Thymus (tissue), 14 donors: ENCODE data around the gene PLEKHG7. TPM values are rescaled to one million over a fixed set of nuclear protein-coding genes. Genes with fewer than 3 reads are reported as not detected.
A peak's percentile ranks its signal among the peaks of the same experiment; 100 is the strongest.
"Not testable (repeated sequence)": the region's sequence is repeated elsewhere in the genome, so short reads cannot be mapped to it uniquely, and the experiment has no call there.

Experiments
- DNase-seq, 9 donors: peaks; one replicate each; pipeline ENCODE4 v3.0.0-alpha.2; 2013; ENCODE audit warnings: low spot score in 9 of 9, low read depth in 6 of 9, missing footprints in 1 of 9
- H3K27ac ChIP-seq, 2 donors: one replicate each; pipeline ENCODE4 v1.5.1; 2013; ENCODE audit warnings: control low read depth in 1 of 2, low read depth in 1 of 2, low read length in 1 of 2, mild to moderate bottlenecking in 1 of 2, moderate library complexity in 1 of 2
- H3K27me3 ChIP-seq, 2 donors: one replicate each; pipeline ENCODE4 v1.5.1; 2013; ENCODE audit warnings: low read length in 1 of 2; ENCODE audit not compliant: control insufficient read depth in 2 of 2, insufficient read depth in 1 of 2
- H3K36me3 ChIP-seq, 2 donors: one replicate each; pipeline ENCODE4 v1.5.1; 2013; ENCODE audit warnings: low read length in 1 of 2, mild to moderate bottlenecking in 1 of 2, moderate library complexity in 1 of 2; ENCODE audit not compliant: control insufficient read depth in 2 of 2, insufficient read depth in 2 of 2
- H3K4me1 ChIP-seq, 2 donors: one replicate each; pipeline ENCODE4 v1.5.1; 2013; ENCODE audit warnings: low read length in 2 of 2; ENCODE audit not compliant: control insufficient read depth in 2 of 2, insufficient read depth in 2 of 2
- H3K4me3 ChIP-seq, 2 donors: one replicate each; pipeline ENCODE4 v1.5.1; 2013; ENCODE audit warnings: low read length in 2 of 2, control low read depth in 1 of 2, mild to moderate bottlenecking in 1 of 2
- H3K9me3 ChIP-seq, 2 donors: one replicate each; pipeline ENCODE4 v1.5.1; 2013; ENCODE audit warnings: low read length in 1 of 2, mild to moderate bottlenecking in 1 of 2; ENCODE audit not compliant: control insufficient read depth in 2 of 2, insufficient read depth in 1 of 2
- WGBS: extraction: QIAGEN DNeasy Blood & Tissue Kit; methylation state at CpG from one replicate; pipeline ENCODE4 v1.1.7; 2013; 5-methylcytosine and 5-hydroxymethylcytosine counted together
- long read RNA-seq, 10 donors: transcript quantifications; one replicate each; lab custom pipeline, GENCODE V29; 2026
- polyA plus RNA-seq: library from polyadenylated mRNA; stranded (reverse); fragments of 200-250 nt; gene quantifications from one replicate; pipeline ENCODE4 v1.2.3, GENCODE V29; 2013
- total RNA-seq: library from RNA; stranded (reverse); fragments of 120-200 nt; gene quantifications from one replicate; pipeline ENCODE4 v1.2.4, GENCODE V29; 2013
- donor health status: healthy.

PLEKHG7 gene, protein sequence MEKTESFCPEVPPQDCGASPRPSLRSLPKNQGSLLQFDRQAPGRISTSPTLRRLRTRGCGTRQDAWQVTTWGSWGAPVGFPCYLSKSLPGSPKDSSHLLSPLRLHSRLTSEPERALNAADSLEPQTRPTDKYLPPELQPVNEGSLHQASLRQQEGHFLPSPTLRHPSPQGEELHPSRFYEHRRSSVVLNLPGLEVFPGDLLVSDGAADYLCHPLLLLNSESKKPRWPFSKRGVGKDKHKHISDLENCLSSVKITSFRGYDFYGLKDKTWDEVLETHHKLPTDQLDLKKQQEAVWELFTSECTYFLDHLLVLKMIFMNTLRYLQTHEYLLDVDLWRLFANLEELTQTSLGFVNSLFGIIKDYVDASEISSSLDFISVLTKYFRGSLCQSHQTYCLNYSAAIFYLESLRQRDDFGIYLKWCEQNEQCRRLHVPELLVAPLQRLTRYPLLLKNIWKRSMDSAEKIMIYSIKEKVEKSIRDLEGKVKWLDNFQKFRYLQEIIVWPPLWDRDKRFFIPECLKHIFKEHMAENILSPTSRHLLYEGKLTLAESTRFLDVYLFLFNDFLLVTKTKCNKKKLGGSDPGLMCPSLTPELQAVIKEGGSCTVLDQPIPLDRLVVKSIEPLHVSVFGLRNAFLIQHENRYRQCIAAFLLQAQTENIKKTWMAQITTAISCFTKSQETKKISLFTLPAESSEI
- total RNA-seq, result 0.14 TPM
- 0.73 TPM for polyA plus RNA-seq
- long read RNA-seq, donor 1, result 0 reads
- long read RNA-seq, donor 2, result 0 reads
- long read RNA-seq, donor 3, result 0 reads
- long read RNA-seq, donor 4, result 0 reads
- long read RNA-seq, donor 5, result 0 reads
- long read RNA-seq, donor 6, result 0 reads
- long read RNA-seq, donor 7, result 0 reads
- long read RNA-seq, donor 8, result 0 reads
- long read RNA-seq, donor 9, result 0 reads
- long read RNA-seq, donor 10, result 0 reads

DNA sequence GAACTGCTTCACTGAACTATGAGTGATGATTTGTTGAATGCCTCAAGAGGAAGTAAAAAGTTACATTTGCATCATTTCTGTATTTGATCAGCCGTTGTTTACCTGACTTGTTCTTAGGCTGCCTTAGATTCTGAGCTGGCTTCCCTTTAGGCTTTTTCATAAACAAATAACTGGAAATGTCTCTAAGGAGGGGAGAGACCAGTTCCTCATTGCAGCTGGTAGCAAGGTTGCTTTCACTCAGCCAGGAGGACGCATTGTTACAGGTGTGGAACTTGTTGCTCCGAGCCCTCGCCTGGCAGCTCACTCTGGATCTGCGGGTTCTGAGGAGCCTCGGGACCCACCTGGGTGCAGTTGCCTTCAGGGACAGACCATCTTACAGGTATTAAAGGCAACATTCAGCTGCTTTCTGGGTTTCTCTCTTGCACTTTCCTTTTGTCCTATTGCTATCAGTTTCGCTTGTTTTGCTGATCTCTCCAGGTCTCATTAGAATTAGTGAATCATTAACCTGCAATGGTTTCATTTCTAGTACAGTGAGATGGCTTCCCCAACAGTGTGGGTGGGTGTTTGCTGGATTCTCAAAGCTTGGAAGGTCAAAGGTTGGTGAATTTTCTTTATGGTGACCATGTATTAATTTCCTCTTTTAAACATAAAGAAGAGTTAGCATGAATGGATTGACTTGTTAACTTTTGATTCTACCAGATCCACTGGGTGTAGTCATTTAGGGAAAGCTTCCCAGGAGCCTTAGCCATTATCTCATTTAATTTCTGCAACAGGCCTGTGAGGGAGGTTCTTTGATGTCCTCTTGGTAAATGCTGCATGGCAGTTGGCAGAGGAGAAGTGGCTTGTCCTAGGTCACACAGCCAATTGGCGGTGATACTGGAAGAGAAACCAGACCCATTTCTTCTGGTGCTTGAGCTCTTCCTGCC is at the start of gene PLEKHG7:
Gene PLEKHG7, plus strand, starts transcription at position 236 of the 926 bp plus-strand sequence. CDS start 3,643 bp downstream, outside the sequence.
- peaks cover 0 to 1% of the 10 kb centered on the region in 2 donors for H3K9me3 ChIP-seq
- H3K4me3 ChIP-seq, result no peak within 1 kb of the TSS
- peak in 1 of 9 donors; percentile 10 for DNase-seq
- 87% methylated on average over 8 of the region's 8 CpGs for WGBS
- no peaks in the 10 kb centered on the region for H3K4me1 ChIP-seq
- no peak within 1 kb of the TSS for H3K27ac ChIP-seq
- H3K27me3 ChIP-seq, result no peaks in the 10 kb centered on the region
- no peaks in the 10 kb centered on the region for H3K36me3 ChIP-seq

DNA sequence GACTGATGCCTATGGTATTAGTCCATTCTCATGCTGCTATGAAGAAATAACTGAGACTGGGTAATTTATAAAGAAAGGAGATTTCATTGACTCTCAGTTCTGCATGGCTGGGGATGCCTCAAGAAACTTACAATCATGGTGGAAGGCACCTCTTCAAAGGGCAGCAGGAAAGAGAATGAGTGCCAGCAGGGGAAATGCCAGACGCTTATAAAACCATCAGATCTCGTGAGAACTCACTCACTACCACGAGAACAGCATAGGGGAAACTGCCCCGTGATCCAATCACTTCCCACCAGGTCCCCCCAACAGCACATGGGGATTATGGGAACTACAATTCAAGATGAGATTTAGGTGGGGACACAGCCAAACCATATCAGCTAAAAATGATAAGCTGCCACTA is 48.5 kb upstream of the PLEKHG7 start:
- 92% methylated on average over 4 of the region's 4 CpGs for WGBS
- not testable (repeated sequence) for H3K27me3 ChIP-seq, H3K36me3 ChIP-seq, H3K4me1 ChIP-seq, H3K4me3 ChIP-seq, H3K27ac ChIP-seq, DNase-seq, H3K9me3 ChIP-seq

DNA sequence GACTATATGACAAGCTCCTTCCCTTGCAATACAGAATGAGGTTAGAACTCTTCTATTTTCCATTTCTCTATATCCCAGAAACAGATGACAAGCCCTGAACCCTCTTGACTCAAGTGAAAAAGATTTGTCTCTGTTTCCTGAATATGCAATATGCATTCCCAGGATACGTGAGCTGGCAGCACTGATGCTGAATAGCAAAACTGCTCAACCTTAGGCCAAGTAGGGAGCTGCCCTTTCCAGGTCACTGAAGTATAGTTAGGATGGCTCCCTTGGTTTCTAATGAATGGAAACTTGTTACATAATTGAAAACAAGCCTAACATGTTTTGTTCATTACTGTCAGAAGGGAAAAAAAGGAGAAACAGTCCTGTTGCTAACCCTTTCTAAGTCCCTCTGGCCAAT is 47.9 kb upstream of the PLEKHG7 start:
- WGBS, result 97% methylated on average over 1 of the region's 1 CpG
- no peaks in the 10 kb centered on the region for H3K4me1 ChIP-seq
- no peak for DNase-seq

DNA sequence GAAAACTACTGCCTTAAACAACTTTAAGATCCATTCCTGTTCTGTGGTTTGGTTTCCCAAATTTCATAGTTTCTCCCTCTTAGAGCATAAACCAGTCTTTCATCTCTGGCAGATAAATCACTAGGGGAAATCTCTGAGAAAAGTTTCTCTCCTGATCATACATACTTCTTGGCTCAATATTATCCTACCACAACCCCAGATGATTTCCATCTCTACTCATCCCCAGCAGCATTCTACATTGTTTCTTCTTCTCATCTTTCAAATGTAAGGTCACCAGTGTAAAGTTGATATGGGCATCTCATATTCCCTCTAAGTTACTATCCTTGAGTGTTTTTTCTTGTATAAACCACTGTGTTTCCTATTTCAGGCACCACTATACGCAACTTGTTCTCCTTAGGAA is 45.9 kb upstream of the PLEKHG7 start:
- DNase-seq, result no peak
- 97% methylated on average over 1 of the region's 1 CpG for WGBS
- no peaks in the 10 kb centered on the region for H3K27me3 ChIP-seq
- no peak overlapping the region for H3K27ac ChIP-seq
- no peaks in the 10 kb centered on the region for H3K4me1 ChIP-seq
- H3K9me3 ChIP-seq, result no peaks in the 10 kb centered on the region
- H3K4me3 ChIP-seq, result no peak overlapping the region
- no peaks in the 10 kb centered on the region for H3K36me3 ChIP-seq

More for the DNA sequence above, 47.9 kb upstream of the PLEKHG7 start:
- Histone ChIP-seq H3K4me3 (no peak overlapping the region), H3K27ac (no peak overlapping the region), H3K27me3 (no peaks in the 10 kb centered on the region), H3K36me3 (no peaks in the 10 kb centered on the region), H3K9me3 (no peaks in the 10 kb centered on the region)

DNA sequence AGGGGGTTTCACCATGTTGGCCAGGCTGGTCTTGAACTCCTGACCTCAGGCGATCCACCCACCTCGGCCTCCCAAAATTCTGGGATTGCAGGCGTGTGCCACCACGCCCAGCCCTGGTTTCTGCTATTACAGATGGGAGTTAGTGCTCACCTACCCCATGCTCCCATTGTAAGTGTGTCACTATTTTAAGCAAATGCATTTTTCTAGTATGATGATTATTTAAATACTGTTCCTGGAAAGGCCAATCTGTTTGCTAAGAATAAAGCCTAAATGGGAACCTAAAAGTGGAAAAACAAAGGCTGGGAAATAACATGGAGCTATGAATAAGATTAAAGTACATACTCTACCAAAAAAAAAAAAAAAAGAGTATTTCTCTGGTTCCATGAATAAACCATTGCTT is 45.0 kb upstream of the PLEKHG7 start:
- no peak for DNase-seq
- Histone ChIP-seq H3K27ac (no peak overlapping the region), H3K4me3 (no peak overlapping the region), H3K36me3 (no peaks in the 10 kb centered on the region), H3K9me3 (no peaks in the 10 kb centered on the region), H3K4me1 (no peaks in the 10 kb centered on the region), H3K27me3 (no peaks in the 10 kb centered on the region)
- 94% methylated on average over 4 of the region's 4 CpGs for WGBS

DNA sequence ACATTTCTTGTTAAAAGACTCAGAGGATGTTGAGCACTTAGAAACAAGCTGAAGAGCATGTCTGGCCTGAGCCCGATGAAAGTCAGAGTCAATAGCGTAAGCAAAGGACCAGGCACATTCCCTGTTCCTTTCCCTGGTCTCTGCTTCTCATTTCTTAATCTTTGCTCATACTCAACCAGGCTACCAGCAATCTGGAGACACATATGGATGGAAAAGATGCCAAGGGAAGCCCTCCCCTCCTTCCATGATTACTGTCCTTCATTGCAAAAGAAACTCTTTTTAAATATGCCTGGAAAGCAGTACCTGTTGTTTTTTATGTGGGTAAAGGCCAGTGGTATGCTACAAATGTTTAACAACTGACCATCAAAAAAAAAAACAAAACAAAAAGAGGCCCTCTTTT is 44.2 kb upstream of the PLEKHG7 start:
- 99% methylated on average over 2 of the region's 2 CpGs for WGBS
- Histone ChIP-seq H3K4me1 (no peaks in the 10 kb centered on the region), H3K27ac (no peak overlapping the region), H3K27me3 (no peaks in the 10 kb centered on the region), H3K9me3 (no peaks in the 10 kb centered on the region), H3K36me3 (no peaks in the 10 kb centered on the region), H3K4me3 (no peak overlapping the region)
- DNase-seq, result no peak

DNA sequence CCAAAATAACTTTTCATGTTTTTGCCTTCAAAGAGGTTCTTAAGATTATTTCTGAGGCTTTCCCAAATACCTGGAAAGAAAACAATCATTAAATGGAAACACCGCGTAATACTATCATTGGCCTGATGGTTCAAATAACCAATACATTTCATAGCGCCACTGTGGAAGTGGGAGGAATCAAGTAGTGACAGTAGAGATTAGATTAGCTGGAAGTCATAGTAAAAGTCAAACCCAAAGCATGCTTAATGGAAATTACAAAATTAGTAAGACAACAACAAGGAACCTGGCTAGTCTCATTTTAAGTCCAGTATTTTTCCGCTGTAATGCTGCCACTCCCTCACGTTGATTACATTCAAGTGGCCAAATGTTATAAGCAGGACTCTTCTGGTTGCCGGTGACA is 41.5 kb upstream of the PLEKHG7 start:
- WGBS, result 98% methylated on average over 6 of the region's 6 CpGs
- Histone ChIP-seq H3K4me1 (no peaks in the 10 kb centered on the region), H3K36me3 (no peaks in the 10 kb centered on the region), H3K4me3 (no peak overlapping the region), H3K27me3 (no peaks in the 10 kb centered on the region), H3K9me3 (no peaks in the 10 kb centered on the region), H3K27ac (no peak overlapping the region)
- DNase-seq, result no peak

DNA sequence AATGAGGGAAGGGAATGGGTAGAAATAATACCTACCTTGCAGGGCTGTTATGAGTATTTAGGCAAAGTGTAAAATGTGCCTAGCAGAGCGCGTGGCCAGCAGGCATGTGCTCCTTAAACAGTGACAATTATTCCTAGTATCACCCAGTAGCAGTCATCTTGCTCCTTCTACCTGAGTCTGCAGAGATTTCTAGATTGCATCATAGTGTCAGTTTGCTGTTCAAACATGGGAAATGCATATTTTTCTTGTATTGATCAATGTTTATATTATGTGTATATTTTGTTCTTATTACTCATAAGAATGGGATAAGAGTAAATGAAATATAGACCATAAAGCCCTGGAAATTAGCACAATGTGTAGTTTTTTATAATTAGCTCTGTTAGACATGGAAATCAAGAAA is 37.3 kb upstream of the PLEKHG7 start:
- H3K4me1 ChIP-seq, result no peaks in the 10 kb centered on the region
- H3K27me3 ChIP-seq, result no peaks in the 10 kb centered on the region
- DNase-seq, result no peak
- no peak overlapping the region for H3K4me3 ChIP-seq
- 98% methylated on average over 2 of the region's 2 CpGs for WGBS
- H3K9me3 ChIP-seq, result no peaks in the 10 kb centered on the region
- no peak overlapping the region for H3K27ac ChIP-seq
- no peaks in the 10 kb centered on the region for H3K36me3 ChIP-seq
